Dermis blood vessel endothelial cell (primary cell): ENCODE results near the gene CPVL. TPM values are rescaled to one million over a fixed set of nuclear protein-coding genes. Genes with fewer than 3 reads are reported as not detected.

Experiments used
- DNase-seq: peaks from one replicate; pipeline ENCODE4 v3.0.0; 2010
- total RNA-seq: library from RNA; depleted of rRNA; stranded (reverse); fragments of >200 nt; gene quantifications from 2 replicates; pipeline ENCODE4 v1.2.3, GENCODE V29; 2014

The CPVL gene
- total RNA-seq, 1 donor from 2014 or later: 5.6 TPM

DNA sequence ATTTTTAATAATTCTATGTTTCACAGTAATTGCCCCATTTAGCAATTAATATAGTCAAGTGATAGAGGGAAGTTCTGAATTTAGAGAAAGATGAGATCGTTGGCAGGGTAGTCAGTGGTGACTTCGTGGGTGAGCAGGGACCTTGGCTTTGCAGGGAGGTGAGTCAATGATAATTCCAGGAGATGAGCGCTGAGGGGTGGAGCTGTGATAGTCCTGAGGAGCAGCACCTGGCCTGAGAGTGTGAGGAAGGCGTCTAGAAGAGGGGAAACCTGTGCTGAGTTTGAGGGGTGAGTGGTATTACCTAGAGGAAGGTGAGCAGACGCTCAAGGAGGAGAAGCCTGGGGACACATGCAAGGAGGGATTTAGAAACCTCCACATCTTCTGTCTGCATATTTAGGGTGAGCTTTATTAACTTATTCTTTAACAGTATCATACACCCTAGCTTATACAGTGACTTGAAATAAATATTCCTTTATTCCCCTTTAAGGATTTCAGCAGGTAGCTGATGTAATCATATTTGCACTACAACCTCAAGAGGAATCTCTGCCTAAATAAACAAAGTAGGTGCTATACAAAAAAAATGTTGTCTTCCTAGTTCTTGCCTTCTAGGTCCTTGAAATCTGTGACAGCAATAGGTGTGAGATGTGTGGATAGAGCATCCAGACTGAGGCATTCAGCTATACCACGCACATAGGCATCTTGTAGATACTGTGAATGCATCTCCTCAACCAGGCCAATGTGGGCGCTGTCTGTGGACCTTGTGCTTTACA, 186.1 kb downstream of the CPVL start:
- no peak for DNase-seq

DNA sequence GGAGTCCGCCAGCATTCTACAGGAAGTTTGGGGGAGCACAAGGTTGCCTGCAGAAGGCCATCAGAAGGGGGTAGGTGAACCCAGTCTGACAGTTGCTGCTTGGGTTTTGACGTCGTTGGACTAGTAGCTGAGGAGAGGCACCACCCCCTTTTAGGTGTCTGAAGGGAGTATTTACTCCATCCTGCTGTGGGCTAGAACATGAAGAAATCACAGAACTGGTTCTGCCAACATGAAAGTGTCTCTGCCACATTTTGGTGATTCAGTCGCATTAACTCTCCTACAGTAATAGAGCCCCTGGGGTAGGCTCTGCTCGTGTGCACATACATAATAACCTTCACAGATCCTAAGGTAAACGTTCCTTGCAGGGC, 187.4 kb downstream of the CPVL start:
- no peak for DNase-seq

DNA sequence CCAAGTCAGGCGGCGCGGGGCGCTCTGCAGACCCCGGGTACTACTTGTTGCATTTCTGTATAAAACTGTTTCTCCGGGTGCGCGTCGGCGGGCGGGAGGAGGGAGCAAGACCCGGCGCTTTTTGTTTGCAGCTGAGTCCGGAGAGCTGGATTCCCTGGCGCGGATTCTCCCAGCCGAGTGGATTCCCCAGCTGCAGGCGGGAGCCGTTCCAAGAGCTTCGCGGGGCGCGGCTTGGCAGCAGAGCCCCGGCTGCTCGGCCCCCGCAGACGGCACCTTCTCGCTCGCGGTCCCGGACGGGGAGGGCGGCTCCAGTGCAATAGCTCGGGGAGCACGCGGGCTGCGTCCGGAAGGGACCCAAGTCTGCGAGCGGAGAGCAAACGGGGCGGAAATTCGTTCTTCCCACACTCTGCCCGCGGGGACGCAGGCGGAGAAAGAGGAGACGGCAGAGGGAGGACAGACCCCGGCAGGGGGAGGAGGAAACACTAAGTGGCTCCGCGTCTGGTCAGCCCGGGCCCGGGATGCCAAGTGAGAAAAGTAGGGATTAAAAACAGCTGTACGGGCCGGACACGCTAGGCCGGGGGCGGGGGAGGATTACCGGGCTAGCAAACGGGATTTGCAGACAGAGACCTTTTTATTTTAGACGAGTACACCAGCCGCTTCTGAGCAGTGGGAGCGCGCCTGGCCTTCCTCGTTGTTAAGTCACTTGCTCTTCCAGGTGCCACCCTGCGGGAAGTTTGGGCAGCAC, 187.9 kb downstream of the CPVL start, which contains the start of gene TRIL:
Gene TRIL (minus strand): TSS at position 96 of the 745 bp plus-strand sequence. CDS start 284 bp downstream, outside the sequence.
- peak; percentile 55 for DNase-seq

DNA sequence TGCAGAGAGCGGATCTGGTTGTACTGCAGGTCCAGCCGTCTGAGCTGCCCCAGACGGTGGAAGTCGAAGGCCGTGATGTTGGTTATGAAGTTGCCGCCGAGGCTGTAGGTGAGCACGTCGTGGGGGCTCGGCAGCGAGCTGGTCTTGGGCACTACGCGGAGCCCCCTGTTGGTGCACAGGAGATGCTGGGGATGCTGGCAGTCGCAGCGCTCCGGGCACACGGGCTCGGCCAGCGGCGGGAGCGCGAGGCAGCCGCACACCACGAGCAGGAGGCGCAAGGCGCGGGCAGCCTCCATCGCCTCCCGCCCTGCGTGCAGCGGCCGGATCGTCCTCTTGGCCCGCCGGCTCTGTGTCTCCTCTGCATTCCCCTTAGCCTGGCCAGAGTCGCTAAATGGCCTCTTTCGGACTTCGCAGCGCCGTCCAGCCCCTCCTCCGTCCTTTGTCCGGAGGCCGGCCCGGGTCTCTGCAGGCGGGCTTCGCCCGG, 188.5 kb downstream of the CPVL start:
- DNase-seq: peak; percentile 30

DNA sequence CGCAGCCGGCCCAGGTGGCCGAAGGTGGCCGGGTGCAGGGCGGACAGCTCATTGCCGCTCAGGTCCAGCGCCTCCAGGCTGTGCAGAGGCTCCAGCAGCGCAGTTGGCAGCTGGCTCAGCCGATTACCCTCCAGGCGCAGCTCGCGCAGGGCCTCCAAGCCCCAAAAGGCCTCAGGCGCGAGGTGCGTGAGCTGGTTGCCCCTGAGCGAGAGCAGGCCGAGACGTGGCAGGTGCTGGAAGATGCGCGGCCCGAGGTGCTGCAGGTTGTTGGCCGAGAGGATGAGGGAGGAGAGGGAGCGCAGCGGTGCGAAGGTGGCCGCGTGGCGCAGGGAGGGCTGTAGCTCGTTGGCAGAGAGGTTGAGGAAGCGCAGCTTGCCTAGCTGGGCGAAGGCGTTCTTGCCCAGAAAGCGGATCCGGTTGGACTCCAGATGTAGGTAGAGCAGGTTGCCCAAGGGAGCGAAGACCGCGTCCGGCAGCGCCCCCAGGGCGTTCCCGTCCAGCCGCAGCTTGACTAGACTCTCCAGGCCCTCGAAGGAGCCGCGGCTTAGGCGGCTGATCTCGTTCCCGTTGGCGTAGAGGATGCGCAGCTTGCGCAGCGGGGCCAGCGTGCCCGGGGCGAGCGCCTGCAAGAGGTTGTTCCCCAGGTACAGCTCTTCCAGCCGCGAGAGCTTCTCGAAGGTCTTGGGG, 189.1 kb downstream of the CPVL start:
- peak; percentile 17 for DNase-seq

DNA sequence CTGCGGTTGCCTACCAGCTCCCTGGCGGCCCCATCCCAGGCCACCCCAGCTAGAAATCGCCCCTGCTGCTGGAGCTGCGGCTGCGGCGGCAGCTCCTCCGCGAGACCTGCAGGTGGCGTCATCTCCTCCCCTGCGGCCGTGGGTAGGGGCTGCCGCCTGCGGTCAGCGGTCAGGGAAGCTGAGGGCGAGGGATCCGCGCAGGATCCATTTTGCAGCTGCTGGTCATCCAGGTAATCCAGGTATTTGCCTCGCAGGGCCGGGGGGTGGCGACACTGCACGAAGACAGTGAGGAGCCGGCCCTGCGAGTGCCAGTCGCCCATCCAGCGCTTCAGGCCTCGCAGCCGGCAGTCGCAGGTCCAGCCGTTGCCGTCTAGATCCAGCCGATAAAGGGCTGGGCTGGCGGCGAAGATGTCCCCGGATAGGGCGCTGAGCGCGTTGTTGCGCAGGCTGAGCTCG, 189.7 kb downstream of the CPVL start:
- DNase-seq: peak; percentile 65

DNA sequence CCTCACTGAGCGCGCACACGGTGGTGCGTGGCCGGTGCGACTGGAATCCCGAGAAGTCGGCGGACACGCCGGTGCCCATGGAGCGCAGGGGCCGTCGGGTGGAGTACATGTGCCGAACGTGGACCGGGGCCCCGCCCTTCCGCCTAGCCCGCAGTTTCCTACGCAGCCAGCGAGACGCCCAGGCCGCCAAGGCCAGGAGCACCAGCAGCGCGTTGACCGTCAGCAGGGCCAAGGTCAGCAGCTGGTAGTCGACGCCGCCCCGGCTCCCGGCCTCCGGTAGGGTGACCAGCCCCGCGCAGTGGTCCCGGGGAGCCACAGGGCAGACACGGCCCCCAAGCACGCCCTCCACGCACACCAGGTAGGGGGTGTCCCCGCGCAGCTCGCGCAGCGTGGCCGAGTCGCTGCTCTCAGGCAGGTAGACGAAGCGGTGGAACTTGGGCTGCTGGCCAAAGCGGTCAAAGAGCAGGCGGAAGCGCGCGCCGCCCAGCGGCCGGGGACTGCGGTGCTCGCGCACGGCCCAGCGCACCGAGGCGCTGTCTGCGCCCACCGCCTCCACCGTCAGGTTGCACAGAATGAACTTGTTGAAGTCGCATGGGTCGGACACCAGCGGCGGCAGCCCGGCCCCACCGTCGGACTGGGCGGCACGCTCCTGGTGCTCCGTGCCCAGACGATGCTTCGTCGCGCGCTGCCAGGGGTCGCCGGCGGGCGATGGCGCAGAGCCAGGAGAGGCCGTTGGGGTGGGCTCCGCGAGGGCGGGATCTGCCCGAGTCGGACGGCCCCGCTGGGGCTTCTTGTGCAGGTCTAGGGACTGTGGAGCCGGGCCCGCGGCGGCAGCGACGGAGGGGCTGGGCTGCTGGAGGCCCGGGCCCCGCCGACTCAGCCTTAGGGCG, 190.4 kb downstream of the CPVL start:
- DNase-seq: peak; percentile 69

DNA sequence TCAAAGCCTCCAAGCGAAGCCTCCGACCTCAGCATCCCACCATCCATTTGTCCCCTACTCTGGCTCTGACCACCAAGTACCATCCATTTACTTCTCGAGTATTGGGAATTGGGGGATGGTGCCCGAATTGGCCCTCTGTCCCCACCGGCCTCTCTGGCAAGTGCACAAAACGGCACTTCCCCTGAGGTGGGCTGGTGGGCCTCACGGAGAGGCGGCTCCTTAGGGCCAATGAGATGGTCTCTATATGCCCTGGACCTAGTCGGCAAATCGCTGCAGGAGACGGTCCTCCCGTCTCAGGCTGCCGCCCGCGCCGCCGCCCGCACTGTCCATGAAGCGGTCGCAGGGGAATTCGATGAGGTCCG, 191.0 kb downstream of the CPVL start:
- no peak for DNase-seq

DNA sequence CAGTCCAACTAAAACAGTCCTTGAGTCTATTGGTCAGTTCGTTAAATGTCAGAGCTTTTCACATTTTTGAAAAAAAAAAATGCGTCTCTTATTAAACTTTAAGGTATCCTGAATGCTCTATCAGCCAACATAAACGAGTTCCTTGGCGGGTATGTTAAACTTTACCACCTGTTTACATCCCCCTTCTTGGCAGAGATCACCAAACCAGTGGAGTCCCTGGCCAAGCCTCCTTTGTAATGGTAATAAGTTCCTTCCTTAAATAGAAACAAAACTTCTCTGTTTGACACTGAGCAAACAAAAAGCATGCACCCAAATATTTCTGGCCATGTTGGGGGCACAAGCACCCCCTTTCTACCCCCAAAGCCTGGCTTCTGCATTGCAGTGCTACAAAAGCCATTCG, 191.4 kb downstream of the CPVL start:
- no peak for DNase-seq

DNA sequence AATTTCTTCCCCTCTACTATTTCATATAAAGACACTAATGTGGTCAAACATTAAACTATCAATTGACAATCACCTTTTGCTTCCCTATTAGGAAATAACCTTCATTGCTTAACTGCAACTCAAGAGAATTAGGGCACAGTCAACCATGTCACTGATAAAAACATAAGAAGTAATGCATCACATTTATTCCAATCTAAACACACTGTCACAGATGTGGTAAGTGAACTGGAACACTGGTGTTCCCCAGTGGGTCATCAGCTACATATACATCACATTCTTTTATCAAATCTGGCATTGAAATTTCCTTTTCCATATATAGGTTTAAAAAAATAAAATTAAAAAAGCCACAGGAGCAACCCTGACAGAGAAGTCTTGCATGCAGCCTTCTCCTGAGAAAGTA, 191.9 kb downstream of the CPVL start:
- no peak for DNase-seq

DNA sequence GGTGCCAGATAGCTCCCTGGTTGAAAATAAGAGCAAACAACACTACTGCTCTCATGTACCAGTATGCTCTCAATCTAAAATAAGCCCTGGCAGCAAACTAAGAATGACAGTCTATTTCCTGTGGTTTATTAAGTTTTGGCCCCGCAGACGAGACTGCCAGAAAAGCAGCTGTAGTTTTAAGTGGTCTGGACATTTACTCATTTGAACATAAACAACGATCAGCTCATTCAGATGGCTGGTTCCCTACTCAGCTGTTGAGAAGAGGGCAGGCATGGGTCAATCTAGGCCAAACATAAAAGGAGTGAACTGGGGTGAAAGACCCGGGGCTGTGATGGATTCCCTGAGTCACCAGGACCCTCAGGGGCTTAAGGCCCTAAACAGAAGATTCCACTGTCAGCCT, 192.7 kb downstream of the CPVL start:
- DNase-seq: no peak

Other genes starting within 250 kb of the CPVL start
- gene TRIL, start 188.2 kb downstream of the CPVL start, total RNA-seq: 24.7 and 27.5 TPM in 2 replicates
- 1.1 and 6.5 TPM in 2 replicates for gene CHN2, start 48.2 kb upstream of the CPVL start, total RNA-seq